ENCODE data around the gene SGPP2.

DNA sequence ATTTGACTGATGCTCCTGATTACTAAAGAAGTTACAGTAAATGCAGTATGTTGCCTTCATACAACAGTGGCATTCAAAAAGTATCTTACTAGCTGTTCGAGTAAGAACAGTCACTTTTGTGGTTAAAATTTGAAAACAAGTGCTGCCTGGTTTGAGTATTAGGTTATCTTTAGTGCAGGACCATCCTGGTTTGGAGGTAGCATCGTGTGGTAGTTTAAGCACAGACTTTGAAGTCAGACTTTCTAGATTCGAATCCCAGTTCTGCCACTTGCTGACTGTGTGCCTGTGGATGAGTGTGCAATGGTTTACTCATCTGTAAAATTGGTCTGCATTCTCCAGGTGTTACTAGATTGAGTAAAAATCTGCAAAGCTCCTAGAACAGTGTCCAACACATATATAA, 96.8 kb downstream of the SGPP2 start:
- TF ChIP-seq POLR2A (IDR thresholded peaks at IDR 0.05; ENCODE audit: low read depth, low read length) (no peak), EZH2 (IDR thresholded peaks at IDR 0.05; ENCODE audit: borderline replicate concordance, low read depth, low read length, severe bottlenecking) (no peak), MYC (IDR thresholded peaks at IDR 0.05; ENCODE audit: low read depth, low read length) (no peak)
- TF ChIP-seq, protein P1, sequence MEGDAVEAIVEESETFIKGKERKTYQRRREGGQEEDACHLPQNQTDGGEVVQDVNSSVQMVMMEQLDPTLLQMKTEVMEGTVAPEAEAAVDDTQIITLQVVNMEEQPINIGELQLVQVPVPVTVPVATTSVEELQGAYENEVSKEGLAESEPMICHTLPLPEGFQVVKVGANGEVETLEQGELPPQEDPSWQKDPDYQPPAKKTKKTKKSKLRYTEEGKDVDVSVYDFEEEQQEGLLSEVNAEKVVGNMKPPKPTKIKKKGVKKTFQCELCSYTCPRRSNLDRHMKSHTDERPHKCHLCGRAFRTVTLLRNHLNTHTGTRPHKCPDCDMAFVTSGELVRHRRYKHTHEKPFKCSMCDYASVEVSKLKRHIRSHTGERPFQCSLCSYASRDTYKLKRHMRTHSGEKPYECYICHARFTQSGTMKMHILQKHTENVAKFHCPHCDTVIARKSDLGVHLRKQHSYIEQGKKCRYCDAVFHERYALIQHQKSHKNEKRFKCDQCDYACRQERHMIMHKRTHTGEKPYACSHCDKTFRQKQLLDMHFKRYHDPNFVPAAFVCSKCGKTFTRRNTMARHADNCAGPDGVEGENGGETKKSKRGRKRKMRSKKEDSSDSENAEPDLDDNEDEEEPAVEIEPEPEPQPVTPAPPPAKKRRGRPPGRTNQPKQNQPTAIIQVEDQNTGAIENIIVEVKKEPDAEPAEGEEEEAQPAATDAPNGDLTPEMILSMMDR (IDR thresholded peaks at IDR 0.05; ENCODE audit: extremely low read depth in 1 of 2, insufficient read depth in 1 of 2, low read depth in 1 of 2, low read length in 2 of 2): no peak
